Neural progenitor cell (in vitro differentiated cells): Measurements from ENCODE around the gene SLC2A6. TPM values are rescaled to one million over a fixed set of nuclear protein-coding genes. Genes with fewer than 3 reads are reported as not detected.

Source experiments
- DNase-seq: peaks from one replicate; pipeline ENCODE4 v3.0.0-alpha.2; 2016; ENCODE audit warnings: low spot score
- H2AFZ ChIP-seq: fragments of 200-600 bp; sonication (generic); replicated peaks from 2 replicates; pipeline ENCODE4 v1.6.1; 2016; ENCODE audit warnings: antibody characterized with exemption
- H3F3A ChIP-seq: fragments of 200-600 bp; sonication (generic); 2 replicates; pipeline ENCODE4 v1.6.1; 2016; ENCODE audit warnings: antibody characterized with exemption, low read depth
- H3K27ac ChIP-seq: fragments of 200-600 bp; sonication (generic); 2 replicates; pipeline ENCODE4 v1.5.1; 2016; ENCODE audit warnings: mild to moderate bottlenecking
- H3K27me3 ChIP-seq: fragments of 200-600 bp; sonication (generic); 2 replicates; pipeline ENCODE4 v1.6.1; 2016; ENCODE audit warnings: mild to moderate bottlenecking, moderate library complexity
- H3K36me3 ChIP-seq: fragments of 200-600 bp; sonication (generic); 2 replicates; pipeline ENCODE4 v1.5.1; 2016
- H3K4me1 ChIP-seq: fragments of 200-600 bp; sonication (generic); 2 replicates; pipeline ENCODE4 v1.6.1; 2016; ENCODE audit warnings: mixed run types
- H3K4me2 ChIP-seq: fragments of 200-600 bp; sonication (generic); 2 replicates; pipeline ENCODE4 v1.6.1; 2016
- H3K4me3 ChIP-seq: fragments of 200-600 bp; sonication (generic); 2 replicates; pipeline ENCODE4 v1.5.1; 2016
- H3K79me2 ChIP-seq: fragments of 200-600 bp; sonication (generic); 2 replicates; pipeline ENCODE4 v1.6.1; 2016; ENCODE audit warnings: low read depth
- H3K9ac ChIP-seq: fragments of 200-600 bp; sonication (generic); 2 replicates; pipeline ENCODE4 v1.6.1; 2016
- H3K9me3 ChIP-seq: fragments of 200-600 bp; sonication (generic); 2 replicates; pipeline ENCODE4 v1.5.1; 2016; ENCODE audit warnings: low read depth
- H4K20me1 ChIP-seq: fragments of 200-600 bp; sonication (generic); 2 replicates; pipeline ENCODE4 v1.6.1; 2016; ENCODE audit warnings: low read depth
- H3K27ac Mint-ChIP-seq: 3 replicates; pipeline ENCODE4 v1.8.0; 2021; ENCODE audit warnings: mixed read lengths
- H3K27me3 Mint-ChIP-seq: 2 replicates; pipeline ENCODE4 v1.8.0; 2022; ENCODE audit warnings: low read depth, mild to moderate bottlenecking, inconsistent platforms, moderate library complexity, mixed read lengths; ENCODE audit not compliant: insufficient read depth
- H3K36me3 Mint-ChIP-seq: 3 replicates; pipeline ENCODE4 v1.8.0; 2021; ENCODE audit warnings: mixed read lengths
- H3K4me1 Mint-ChIP-seq: 3 replicates; pipeline ENCODE4 v1.8.0; 2021; ENCODE audit warnings: mixed read lengths
- H3K4me3 Mint-ChIP-seq: 3 replicates; pipeline ENCODE4 v1.8.0; 2021; ENCODE audit warnings: mild to moderate bottlenecking, moderate library complexity, mixed read lengths
- H3K9me3 Mint-ChIP-seq: 3 replicates; pipeline ENCODE4 v1.8.0; 2020; ENCODE audit warnings: mixed read lengths
- EZH2 ChIP-seq: fragments of 200-600 bp; sonication (generic); IDR thresholded peaks from 2 replicates; pipeline ENCODE4 v1.6.1; 2017; ENCODE audit warnings: antibody characterized with exemption, mild to moderate bottlenecking, moderate library complexity
- EZH2phosphoT487 ChIP-seq: fragments of 200-600 bp; sonication (generic); IDR thresholded peaks from 2 replicates; pipeline ENCODE4 v1.6.1; 2017; ENCODE audit warnings: antibody characterized with exemption
- total RNA-seq: library from RNA; depleted of rRNA; stranded (reverse); fragments of >200 nt; gene quantifications from 2 replicates; pipeline ENCODE4 v1.2.3, GENCODE V29; 2015; ENCODE audit warnings: low replicate concordance
- TF ChIP-seq, protein P1 (sequence below): fragments of 200-600 bp; sonication (generic); IDR thresholded peaks from 2 replicates; pipeline ENCODE4 v1.5.1; 2017; ENCODE audit warnings: antibody characterized with exemption, mild to moderate bottlenecking

The SLC2A6 gene, protein sequence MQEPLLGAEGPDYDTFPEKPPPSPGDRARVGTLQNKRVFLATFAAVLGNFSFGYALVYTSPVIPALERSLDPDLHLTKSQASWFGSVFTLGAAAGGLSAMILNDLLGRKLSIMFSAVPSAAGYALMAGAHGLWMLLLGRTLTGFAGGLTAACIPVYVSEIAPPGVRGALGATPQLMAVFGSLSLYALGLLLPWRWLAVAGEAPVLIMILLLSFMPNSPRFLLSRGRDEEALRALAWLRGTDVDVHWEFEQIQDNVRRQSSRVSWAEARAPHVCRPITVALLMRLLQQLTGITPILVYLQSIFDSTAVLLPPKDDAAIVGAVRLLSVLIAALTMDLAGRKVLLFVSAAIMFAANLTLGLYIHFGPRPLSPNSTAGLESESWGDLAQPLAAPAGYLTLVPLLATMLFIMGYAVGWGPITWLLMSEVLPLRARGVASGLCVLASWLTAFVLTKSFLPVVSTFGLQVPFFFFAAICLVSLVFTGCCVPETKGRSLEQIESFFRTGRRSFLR
- 2.3 and 8.8 TPM in 2 replicates for total RNA-seq

DNA sequence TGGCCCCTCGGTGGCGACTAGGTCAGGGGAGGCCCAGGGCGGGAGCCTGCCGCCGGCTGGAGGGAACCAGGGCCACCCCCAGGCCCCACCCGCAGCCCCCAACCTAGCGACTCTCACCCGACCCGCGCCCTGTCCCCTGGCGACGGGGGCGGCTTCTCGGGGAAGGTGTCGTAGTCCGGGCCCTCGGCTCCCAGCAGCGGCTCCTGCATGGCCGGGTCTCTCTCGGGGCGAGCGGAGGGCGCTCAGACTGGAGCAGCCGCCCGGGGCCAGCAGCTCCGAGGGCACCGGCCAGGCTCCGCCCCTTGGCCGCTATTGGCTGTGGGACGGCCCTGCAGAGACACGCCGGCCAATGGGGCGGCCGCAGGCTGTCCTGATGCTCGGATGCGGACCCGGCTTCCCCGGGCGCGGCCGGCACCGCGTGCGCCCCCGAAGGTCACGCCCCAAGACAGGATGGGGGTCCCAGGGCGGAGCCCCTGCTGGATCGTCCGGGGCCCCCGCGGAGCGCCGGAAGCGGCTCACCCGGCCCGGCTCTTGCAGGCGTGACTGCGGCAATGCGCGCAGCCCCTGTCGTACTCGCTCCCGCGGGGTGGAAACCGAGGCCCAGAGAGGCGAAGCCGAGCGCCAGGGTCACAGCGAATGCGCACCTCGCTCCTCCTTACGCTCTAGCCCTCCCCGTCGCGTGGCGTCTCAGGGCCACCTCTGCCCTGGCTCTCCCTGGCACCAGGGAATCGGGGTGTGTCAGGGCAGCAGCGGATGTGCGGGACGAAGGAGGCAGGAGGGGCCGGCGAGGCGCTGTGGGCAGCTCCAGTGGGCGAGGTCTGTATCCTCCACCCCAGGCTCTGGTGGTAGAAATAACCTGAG is at the start of gene SLC2A6:
SLC2A6 (minus strand) TSS at position 249 of the 861 bp plus-strand sequence; CDS start at position 209, 40 bp downstream.
- H3K4me3 Mint-ChIP-seq, result peak within 1 kb of the TSS; percentile 84

DNA sequence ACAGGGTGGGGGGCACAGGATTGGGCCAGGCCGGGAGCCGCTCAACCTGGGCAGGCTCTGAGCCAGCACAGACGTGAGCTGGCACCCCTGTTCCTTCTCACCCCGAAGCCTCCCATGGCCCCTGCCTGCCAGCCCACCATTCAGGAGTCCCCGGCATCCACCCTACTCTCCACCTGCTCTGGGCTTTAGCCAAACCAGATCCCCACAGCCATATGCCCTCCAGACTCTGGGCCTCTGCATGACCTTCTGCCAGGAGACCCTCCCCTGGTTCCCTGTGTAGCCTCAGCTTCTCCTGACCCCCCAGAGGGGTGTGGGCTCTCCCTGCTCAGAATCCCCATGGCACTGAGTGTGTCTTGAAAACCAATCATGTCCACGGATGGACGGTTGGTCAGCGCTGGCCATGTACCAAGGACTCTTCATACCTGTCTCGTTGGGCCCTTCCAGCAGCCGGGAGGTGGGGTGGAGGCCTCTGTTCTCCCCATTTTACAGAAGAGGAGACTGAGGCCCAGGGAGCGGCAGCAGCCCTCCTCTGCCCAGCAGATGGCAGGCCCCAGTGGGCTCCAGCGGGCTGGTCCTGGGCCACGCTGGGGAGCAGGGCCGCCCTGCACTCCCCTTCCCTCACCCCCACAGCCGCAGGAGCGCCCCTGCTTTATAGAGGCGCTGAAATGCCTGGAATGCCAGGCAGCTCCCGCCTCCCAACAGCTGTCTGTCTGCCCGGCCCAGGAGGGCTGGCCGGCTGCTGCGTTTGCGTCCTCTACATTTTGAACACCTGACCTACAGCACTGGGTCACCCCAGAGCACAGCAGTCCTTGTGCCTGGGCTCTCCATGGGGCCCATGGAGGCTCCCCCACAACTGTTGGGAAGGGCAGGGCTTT is 49.3 kb upstream of the SLC2A6 start:
- Histone ChIP-seq H3F3A (peaks cover 6% of the 10 kb centered on the region), H3K36me3 (no peaks in the 10 kb centered on the region), H3K27me3 (peaks cover 2% of the 10 kb centered on the region), H3K4me1 (peaks cover 29% of the 10 kb centered on the region), H3K9ac (no peak overlapping the region), H4K20me1 (no peaks in the 10 kb centered on the region), H3K27ac (no peak overlapping the region), H3K4me2 (peak overlapping the region; percentile 45), H3K79me2 (no peaks in the 10 kb centered on the region), H3K9me3 (no peaks in the 10 kb centered on the region), H2AFZ (no peak overlapping the region), H3K4me3 (no peak overlapping the region)
- DNase-seq, result peak; percentile 53
- no peak overlapping the region for H3K27ac Mint-ChIP-seq
- no peaks in the 10 kb centered on the region for H3K36me3 Mint-ChIP-seq
- peaks cover 51% of the 10 kb centered on the region for H3K4me1 Mint-ChIP-seq
- TF ChIP-seq EZH2phosphoT487 (no peak), EZH2 (no peak)
- TF ChIP-seq, protein P1, sequence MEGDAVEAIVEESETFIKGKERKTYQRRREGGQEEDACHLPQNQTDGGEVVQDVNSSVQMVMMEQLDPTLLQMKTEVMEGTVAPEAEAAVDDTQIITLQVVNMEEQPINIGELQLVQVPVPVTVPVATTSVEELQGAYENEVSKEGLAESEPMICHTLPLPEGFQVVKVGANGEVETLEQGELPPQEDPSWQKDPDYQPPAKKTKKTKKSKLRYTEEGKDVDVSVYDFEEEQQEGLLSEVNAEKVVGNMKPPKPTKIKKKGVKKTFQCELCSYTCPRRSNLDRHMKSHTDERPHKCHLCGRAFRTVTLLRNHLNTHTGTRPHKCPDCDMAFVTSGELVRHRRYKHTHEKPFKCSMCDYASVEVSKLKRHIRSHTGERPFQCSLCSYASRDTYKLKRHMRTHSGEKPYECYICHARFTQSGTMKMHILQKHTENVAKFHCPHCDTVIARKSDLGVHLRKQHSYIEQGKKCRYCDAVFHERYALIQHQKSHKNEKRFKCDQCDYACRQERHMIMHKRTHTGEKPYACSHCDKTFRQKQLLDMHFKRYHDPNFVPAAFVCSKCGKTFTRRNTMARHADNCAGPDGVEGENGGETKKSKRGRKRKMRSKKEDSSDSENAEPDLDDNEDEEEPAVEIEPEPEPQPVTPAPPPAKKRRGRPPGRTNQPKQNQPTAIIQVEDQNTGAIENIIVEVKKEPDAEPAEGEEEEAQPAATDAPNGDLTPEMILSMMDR, result no peak
- no peaks in the 10 kb centered on the region for H3K9me3 Mint-ChIP-seq
- peaks cover 6% of the 10 kb centered on the region for H3K27me3 Mint-ChIP-seq
- H3K4me3 Mint-ChIP-seq, result peak overlapping the region; percentile 55

More for the DNA sequence above, at the start of gene SLC2A6:
- H3K4me2 ChIP-seq, result peak within 1 kb of the TSS; percentile 78
- peak within 1 kb of the TSS; percentile 30 for H3K9ac ChIP-seq
- H3K4me1 Mint-ChIP-seq, result peaks cover 8% of the 10 kb centered on the region
- peaks cover 10% of the 10 kb centered on the region for H3K4me1 ChIP-seq
- peaks cover 23% of the 10 kb centered on the region for H3K27me3 ChIP-seq
- no peaks in the 10 kb centered on the region for H3K36me3 Mint-ChIP-seq
- no peaks in the 10 kb centered on the region for H3K9me3 ChIP-seq
- peaks cover 3% of the 10 kb centered on the region for H3F3A ChIP-seq
- peak; percentile 97 for DNase-seq
- H3K79me2 ChIP-seq, result peaks cover 8% of the 10 kb centered on the region
- peak within 1 kb of the TSS; percentile 51 for H3K4me3 ChIP-seq
- no peaks in the 10 kb centered on the region for H4K20me1 ChIP-seq
- no peak within 1 kb of the TSS for H3K27ac Mint-ChIP-seq
- peak within 1 kb of the TSS; percentile 99 for H2AFZ ChIP-seq
- H3K27ac ChIP-seq, result no peak within 1 kb of the TSS
- peaks cover 6% of the 10 kb centered on the region for H3K27me3 Mint-ChIP-seq
- TF ChIP-seq, protein P1, result no peak
- no peak for TF ChIP-seq EZH2phosphoT487
- TF ChIP-seq EZH2, result no peak
- no peaks in the 10 kb centered on the region for H3K9me3 Mint-ChIP-seq
- H3K36me3 ChIP-seq, result no peaks in the 10 kb centered on the region

DNA sequence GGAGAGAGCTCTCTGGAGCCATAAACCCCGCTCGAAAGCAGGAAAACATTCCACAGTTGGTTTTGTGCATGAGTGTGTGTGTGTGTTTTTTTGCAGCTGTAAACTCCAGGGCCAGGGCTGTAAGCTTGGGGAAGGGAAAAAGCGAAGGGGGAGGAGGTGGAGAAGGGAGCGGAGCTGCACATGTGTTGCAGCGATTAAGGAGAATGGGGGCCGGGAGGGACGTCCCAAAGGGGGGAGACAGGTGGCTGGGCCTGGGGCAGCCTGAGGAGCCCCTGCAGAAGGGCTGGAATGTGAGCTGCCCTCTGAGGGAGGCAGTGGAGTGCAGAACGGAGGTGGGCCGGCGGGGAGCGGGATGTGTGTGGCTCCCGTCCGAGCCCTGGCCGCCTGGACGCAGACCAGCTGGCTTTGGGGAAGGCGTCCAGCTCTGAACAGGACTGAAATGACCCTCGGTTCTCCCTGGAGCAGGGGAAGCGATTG is 48.6 kb upstream of the SLC2A6 start:
- H3K79me2 ChIP-seq, result no peaks in the 10 kb centered on the region
- peaks cover 6% of the 10 kb centered on the region for H3F3A ChIP-seq
- peaks cover 29% of the 10 kb centered on the region for H3K4me1 ChIP-seq
- no peak for TF ChIP-seq EZH2phosphoT487
- TF ChIP-seq, protein P1, result no peak
- TF ChIP-seq EZH2, result no peak
- H3K9me3 ChIP-seq, result no peaks in the 10 kb centered on the region
- no peak overlapping the region for H3K9ac ChIP-seq
- no peak overlapping the region for H2AFZ ChIP-seq
- peak; percentile 51 for DNase-seq
- no peak overlapping the region for H3K4me3 ChIP-seq
- H3K27me3 ChIP-seq, result no peaks in the 10 kb centered on the region
- Mint-ChIP-seq H3K9me3 (no peaks in the 10 kb centered on the region), H3K4me1 (peaks cover 45% of the 10 kb centered on the region), H3K36me3 (no peaks in the 10 kb centered on the region), H3K4me3 (peak overlapping the region; percentile 77), H3K27me3 (peaks cover 4% of the 10 kb centered on the region), H3K27ac (peak overlapping the region; percentile 82)
- no peaks in the 10 kb centered on the region for H3K36me3 ChIP-seq
- no peak overlapping the region for H3K27ac ChIP-seq
- H4K20me1 ChIP-seq, result no peaks in the 10 kb centered on the region
- peak overlapping the region; percentile 45 for H3K4me2 ChIP-seq
